ENCODE measurements around the gene LYST.

DNA sequence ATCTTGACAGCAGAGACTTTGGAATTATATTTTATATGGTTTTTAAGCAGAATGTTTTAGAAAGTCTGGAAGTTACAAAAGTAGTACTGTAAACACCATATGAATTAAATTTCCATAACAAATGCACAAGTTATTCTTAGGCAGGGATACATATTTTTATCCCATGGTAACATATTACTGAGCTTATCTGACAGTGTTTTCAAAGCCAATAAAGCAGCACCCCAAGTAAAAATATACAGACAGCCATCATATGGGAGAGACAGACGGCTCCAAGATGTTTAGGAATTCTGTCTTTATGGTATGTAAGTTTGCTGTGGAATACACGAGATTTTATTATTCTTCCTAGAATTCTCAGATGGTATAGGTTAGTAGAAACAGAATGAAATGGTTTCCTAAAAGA is 205.1 kb downstream of the LYST start:
- TF ChIP-seq CTCF (conservative IDR thresholded peaks at IDR 0.05; ENCODE audit: low read length) = no peak
- TF ChIP-seq EZH2phosphoT487 (IDR thresholded peaks at IDR 0.05; ENCODE audit: borderline replicate concordance, low read depth, low read length) = no peak

Measured in OCI-LY7 (cell line).